GM18873 (cell line): ENCODE data around the gene CCDC86.

Experiments
- ATAC-seq: cut with Tn5 transposase; IDR thresholded peaks from one replicate; pipeline ENCODE4 v1.9.1; 2021; ENCODE audit warnings: mild to moderate bottlenecking, moderate library complexity, moderate number of reproducible peaks; ENCODE audit not compliant: unreplicated experiment, low FRiP score

The CCDC86 gene

GRCh38 chr11:60830478-60831142, 11.3 kb upstream of the CCDC86 start:
- ATAC-seq = no peak

GRCh38 chr11:60831143-60831500, 10.8 kb upstream of the CCDC86 start:
- no peak for ATAC-seq

GRCh38 chr11:60831501-60832079, 10.3 kb upstream of the CCDC86 start:
- no peak for ATAC-seq

GRCh38 chr11:60834742-60835533, 7.0 kb upstream of the CCDC86 start:
- ATAC-seq = no peak

GRCh38 chr11:60835534-60835846, 6.4 kb upstream of the CCDC86 start:
- ATAC-seq = no peak

- ATAC-seq = no peak
Measured at GRCh38 chr11:60836866-60837515, 4.9 kb upstream of the CCDC86 start.

- ATAC-seq = no peak
Measured at GRCh38 chr11:60838132-60838531, 3.8 kb upstream of the CCDC86 start.

- ATAC-seq = no peak
Measured at GRCh38 chr11:60840470-60841430, 1.2 kb upstream of the CCDC86 start.

- no peak for ATAC-seq
Measured at GRCh38 chr11:60842668-60843600, 1.0 kb downstream of the CCDC86 start.

- no peak for ATAC-seq
Measured at GRCh38 chr11:60844045-60844869, 2.3 kb downstream of the CCDC86 start.

GRCh38 chr11:60844870-60845221, 2.9 kb downstream of the CCDC86 start:
- ATAC-seq = no peak

GRCh38 chr11:60845338-60845737, 3.4 kb downstream of the CCDC86 start:
- ATAC-seq = no peak

GRCh38 chr11:60847281-60847680, 5.4 kb downstream of the CCDC86 start:
- ATAC-seq = no peak

- no peak for ATAC-seq
Measured at GRCh38 chr11:60847896-60848295, 6.0 kb downstream of the CCDC86 start.

- no peak for ATAC-seq
Measured at GRCh38 chr11:60848714-60849151, 6.8 kb downstream of the CCDC86 start.

- no peak for ATAC-seq
Measured at GRCh38 chr11:60849641-60850520, 8.0 kb downstream of the CCDC86 start.

- ATAC-seq = no peak
Measured at GRCh38 chr11:60851327-60852104, 9.6 kb downstream of the CCDC86 start.
